Measurements from ENCODE around the gene RASD1.

The RASD1 gene

DNA sequence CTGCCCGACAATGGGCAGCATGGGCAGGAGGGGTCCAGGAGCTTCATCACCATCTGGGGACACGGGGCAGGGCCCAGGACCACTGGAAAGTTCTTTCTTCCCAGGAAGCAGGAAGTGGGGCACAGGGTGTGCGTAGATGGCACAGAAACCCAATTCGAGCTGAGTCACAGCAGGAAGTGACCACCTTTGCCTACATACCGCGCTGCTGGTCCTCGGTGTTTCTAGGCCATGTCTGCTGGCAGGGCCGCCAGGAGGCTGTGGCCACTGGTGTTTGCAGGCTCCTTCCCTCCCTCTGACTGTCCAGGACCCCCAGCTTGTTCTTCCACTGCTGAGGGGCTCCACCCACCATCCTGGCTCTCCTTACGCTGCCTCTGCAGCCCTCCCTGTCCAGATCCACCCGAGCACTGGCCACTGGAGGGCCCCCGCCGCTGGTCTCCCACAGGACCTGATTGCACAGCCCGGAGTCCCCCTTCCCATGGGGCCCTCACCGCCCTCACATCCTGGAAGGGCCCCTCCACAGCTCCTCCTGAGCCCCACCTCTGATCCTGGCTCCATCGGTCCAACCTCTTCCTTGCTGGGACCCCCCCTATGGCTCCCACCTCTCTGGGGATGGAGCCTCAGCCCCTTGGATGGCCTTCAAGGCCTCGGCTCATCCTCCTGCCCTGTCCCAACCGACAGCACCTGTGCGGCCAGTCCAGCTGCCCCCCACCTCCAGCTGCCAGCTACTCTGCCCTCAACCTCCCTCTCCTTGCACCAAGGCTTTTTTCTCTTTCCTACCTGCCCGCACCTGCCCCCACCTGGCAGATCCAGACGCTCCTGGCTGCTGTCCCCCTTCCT lies 14.5 kb upstream of the RASD1 start:
- peak; percentile 32 for DNase-seq (ENCODE audit: low read depth)

DNA sequence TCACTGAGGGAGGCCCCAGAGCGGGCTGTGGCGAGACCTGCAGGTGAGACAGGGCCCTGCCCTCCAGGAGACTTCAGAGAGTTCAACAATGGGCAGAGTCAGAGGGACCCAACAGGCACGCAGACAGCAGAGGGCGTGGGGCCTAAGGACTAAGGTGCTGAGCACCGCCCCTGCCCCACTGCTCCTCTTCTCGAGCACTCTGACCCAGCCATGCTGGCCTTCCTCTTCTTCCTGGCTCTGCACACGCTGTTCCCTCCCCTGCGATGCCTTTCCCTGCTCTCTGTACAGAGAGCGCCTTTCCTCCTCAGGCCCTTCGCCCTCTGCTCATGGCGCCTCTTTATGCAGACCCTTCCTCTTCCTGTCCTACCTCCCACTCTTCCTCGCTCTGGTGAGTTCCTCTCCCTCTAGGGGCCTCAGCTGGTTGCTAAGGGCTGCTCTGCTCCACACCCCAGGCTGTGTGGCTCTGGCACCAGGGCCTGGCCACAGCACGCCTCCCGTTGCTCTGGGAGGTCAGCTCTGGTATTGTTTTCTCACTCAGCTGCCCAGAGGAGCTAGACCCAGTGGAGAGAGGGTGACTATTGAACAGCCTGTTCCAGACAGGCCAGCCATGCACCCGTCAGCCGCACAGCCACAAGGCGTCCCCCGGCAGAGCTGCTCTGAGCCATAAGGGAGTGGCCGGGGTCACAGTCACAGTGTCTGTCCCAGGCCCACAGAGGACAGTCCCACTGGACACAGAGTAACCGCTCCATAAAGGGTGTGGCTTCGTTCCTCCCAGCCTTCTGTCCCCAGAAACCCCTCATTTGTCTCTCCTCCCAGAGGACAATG lies 13.6 kb upstream of the RASD1 start:
- no peak for DNase-seq (ENCODE audit: low read depth)

DNA sequence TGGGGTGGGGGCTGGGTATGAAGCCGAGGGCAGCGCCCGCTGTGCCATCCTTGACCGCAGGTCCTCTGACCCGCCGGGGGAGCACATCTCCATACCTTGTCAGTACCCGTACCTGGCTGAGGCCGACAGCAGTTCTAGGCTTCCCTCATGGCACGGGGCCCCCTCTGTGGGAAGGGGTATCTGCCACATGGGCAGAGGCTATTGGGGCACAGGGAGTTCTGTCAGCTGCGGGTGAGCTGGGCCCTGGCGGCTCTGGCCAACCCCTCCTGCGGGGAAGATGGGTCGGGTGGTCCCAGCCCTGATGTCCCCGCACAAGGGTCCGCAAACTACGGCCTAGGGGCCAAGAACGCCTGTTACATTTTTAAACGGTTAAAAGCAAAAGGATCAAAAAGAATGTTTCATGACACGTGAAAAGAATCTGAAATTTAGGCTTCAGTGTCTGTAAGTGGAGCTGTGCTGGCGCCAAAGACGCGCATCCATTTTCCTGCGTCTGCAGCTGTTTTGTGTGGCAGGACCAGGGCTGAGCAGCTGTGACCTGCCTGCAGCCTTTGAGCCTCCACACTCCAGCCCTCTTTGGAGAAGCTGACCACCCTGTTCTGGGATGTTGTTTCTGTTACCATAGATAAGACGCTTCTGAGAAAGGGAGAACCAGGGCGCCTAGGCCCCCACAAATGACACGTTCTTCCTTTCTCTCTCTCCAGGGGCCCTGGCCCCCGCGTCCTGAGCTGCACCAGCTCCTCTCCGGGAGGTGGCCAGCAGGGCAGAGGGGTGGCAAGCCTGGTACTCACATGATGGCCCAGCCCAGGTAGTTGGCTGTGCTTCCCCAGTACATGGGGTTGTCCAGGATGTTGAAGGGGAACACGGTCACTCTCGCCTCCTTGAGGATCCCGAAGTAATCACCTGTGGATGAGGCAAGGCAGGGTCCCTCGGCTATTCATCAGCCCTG lies 12.7 kb upstream of the RASD1 start:
- no peak for DNase-seq (ENCODE audit: low read depth)

DNA sequence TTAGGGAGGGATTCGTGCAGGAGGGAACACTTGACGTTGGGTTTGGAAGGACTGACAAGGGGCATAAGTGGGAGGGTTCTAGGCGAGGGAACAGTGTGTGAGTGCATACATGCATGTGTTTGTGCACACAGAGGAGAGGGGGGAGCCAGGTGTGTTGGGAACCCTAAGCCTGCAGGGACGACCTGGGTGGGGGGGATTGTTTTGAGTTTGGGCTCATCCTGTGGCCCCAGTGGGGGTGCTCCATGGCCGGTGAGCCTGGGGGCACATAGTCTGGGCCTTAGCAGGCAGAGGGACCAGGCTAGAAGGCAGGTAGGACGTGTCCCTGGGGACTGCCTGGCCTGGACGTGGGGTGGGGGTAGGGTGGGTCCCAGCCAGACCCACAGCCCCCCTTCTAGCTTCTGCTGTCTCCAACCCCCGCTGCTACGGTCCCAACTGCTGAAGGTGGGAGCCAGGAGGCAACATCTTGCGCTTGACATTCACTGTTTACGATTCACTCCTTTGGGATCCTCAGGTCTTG lies 11.9 kb upstream of the RASD1 start:
- no peak for DNase-seq (ENCODE audit: low read depth)

DNA sequence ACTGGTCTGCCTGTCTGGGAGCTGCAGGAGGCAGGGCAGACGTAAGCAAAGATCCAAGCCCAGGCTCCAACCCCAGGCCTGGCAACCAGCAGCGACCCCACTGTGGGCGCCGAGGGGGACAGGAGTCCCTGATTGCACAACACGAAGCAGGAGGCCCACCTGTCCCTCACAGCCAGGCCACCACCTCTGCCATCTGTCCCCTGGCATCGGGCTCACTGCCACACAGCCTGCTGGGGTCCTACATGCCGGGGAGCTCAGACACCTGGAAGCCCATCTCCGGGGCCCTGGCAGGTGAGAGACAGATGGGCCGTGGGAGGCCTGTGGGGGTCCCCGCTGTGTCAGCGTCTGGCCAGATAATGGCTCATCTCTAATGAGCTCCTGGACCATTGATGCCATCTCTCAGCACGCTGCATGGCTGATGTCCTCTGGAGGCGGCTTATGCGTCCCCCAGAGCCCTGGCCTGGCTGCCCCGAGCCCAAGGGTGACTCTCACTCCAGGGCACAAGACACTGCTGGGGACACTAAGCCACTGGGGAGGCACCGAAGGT lies 11.3 kb upstream of the RASD1 start:
- DNase-seq (ENCODE audit: low read depth): no peak

DNA sequence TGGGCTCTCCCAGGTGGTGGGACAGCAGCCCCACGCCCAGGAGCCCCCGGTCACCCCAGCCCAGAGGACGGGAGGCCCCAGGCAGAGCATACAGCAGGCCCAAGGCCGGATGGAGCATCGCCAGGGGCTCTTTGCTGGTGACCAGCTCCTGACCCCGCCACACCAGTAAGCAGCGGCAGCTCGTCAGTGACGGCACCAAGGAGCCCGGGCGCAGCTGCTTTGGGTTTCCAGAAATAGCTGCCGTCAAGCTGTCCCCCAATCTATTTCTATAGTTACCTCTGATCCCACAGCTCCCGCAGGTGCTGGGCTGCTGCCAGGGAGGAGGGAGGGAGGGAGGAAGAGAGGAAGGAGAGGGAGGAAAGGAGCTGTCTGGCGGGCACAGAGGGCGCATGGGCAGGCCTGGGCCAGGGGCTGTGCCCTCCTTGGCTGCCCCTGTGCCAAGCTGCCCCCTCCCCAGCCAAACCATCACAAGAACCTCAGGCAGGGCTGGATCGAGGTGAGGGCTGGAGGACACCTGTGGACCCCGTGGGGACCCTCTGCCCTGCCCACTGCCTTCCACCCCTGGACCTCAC lies 10.8 kb upstream of the RASD1 start:
- no peak for DNase-seq (ENCODE audit: low read depth)

DNA sequence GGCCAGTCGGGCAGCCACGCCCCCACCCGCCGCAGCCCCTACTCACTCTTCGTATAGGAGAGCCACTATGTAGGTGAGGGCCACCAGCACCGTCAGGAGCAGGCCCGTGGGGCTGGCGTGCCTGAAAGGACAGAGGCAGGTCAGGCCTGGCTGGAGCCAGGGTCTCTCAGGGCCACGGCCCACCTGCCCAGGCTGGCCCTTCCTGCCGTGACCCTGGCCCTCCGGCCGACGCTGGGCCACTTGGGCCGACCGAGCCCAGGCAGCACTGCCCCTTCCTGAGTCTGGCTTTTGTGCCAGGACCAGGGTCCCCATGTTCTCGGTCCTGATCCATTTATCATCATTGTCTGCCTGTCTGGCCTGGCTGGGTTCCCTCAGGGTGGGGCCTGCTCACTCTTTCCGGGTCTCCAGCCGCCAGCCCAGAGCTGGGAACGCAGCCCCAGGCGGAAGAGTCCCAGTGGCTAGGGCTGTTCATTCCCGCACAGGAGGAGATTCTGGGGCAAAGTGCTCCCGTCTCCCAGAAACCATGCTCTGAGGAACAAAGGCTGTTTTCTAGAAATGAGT lies 10.1 kb upstream of the RASD1 start:
- no peak for DNase-seq (ENCODE audit: low read depth)

DNA sequence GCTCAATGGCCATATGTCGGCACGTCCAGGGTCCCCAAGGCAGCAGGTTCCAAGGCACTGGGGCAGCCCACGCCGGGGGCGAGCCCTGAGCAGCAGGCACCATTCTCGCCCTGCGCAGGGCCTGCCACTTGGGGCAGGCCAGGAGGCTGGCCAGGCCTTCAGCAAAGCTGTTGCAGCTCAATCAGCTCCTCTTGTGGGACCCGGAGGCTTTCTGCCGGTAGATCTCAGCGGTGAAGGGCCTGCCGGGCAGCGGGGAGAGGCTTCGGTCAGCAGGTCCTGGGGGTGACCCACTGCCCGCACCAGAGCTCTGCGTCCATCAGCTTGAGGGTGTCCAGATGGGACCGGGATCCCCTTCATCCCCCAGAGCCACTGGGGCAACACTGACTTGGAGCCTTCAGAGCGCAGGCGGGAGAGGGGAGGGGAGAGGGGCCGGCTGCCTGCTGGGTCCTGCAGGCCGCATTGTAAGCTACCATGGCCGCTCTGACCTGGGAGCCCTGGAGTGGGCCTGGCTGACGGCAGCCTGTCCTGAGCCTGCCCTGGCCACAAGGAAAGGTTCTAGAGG lies 9.5 kb upstream of the RASD1 start:
- no peak for DNase-seq (ENCODE audit: low read depth)

DNA sequence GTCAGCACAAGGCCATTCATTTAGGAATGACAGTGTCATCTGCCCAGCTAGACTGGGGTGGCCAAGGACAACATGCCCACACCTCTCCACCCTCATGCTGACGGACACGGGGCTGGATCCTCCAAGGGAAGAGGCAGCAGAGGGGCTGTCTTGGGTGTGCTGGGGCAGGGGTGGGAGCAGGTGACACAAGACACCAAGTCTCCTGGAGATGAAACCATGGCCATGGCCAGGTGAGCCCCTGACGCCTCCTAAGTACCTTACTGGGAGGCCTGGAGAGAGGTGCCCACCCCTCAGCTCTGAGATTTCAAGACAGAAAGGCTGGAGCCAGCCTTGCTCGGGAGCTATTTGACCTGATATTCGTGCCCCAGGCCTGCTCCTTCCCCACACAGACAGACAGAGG lies 9.0 kb upstream of the RASD1 start:
- DNase-seq (ENCODE audit: low read depth): no peak

DNA sequence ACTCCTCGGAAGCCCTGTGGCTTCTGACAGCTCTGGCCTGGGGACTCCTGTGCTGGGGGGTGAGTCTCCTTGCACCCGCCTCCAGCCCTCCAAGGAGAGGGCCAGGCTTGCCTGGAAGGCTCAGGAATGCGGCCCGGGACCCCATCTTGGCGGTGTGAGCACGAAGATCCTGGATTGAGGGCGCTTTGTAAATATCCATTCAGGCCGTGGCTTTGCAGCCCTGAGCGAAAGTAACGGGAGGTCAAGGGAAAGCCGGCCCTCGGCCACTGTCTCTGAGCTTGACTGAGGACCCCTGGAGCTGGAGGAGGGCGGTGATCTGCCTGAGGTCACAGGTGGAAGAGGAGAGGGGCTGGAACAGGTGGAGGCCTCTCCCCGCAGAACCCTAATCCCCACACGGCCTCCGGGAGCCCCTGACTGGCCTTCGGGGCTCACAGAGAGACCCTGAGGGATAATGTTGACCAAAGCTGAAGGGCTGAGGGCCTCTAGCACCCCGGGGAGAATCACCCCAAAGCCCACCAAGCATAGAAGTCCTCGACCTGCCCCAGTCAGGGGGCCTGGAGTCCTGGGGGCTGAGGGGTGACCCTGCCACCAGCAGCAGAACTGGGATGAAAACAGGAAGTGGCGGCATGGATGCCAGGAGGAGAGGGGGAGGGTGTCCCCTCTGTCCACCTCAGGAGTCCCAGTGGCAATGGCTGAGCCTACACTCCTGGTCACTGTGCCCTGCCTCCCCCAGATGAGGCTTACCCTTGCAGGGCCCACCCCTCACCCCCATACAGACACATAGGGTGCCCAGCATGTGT lies 8.3 kb upstream of the RASD1 start:
- DNase-seq (ENCODE audit: low read depth): no peak

DNA sequence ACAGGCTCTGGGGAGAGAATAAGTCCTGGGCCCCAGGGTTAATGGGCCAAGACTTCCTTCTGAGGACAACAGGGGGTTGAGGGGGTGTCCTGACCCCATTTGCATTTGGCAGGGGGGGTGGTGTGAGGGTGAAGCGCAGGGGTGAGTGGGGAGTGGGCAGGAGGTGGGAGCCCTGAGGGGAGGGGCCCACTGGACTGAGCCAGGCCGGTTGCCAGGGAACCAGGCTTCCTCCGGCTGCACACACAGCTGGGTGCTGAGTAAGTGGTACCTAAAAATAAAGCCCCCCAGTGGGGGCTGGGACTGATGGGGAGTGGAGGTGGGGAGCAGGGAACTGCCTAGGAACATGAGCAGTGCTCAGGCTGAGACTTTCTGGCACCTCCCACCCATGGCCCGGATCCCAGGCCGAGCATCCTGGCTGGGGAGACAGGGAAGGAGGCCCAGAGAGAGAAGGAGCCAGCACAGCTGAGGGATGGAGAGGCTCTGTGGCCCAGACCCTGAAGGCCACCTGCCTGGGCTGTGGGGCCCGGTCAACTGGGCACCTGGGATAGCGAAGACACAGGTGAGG lies 7.5 kb upstream of the RASD1 start:
- DNase-seq (ENCODE audit: low read depth): no peak

DNA sequence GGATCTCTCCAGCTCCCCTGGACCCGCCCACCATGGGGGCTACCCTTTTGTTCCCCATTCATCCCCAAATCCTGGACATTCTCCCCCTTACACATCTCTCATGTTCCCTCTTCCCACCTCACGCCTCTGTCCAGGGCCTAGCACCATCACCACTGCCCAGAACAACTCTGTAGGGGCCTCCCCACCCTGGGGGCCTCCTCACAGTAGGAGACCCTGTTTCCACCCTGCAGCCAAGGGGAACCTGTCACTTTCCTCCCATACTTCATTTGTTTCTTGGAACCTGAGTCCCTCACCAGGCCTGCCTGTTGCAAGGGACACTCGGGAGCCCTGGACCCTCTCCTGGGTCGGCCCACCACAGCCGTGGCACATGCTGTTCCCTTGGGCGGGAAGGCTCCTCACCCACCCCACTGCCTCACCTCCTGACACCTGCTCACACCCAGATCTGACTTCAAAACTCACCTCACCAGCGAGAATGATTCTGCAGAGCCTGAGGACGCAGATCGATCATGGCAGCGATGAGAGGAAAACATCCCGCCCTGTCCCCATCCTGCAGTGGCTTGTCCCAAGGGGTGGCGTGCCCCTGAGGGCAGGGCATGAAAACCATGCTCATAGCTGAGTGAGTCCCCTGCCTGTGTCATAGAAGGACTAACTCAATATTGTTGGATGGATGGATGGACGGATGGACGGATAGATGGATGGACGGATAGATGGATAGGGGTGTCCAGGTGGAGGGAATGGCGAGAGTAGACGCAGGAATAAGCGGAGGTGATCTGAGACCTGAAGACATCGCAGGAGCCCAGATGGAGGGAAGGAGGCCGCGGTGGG lies 6.8 kb upstream of the RASD1 start:
- DNase-seq (ENCODE audit: low read depth): no peak

DNA sequence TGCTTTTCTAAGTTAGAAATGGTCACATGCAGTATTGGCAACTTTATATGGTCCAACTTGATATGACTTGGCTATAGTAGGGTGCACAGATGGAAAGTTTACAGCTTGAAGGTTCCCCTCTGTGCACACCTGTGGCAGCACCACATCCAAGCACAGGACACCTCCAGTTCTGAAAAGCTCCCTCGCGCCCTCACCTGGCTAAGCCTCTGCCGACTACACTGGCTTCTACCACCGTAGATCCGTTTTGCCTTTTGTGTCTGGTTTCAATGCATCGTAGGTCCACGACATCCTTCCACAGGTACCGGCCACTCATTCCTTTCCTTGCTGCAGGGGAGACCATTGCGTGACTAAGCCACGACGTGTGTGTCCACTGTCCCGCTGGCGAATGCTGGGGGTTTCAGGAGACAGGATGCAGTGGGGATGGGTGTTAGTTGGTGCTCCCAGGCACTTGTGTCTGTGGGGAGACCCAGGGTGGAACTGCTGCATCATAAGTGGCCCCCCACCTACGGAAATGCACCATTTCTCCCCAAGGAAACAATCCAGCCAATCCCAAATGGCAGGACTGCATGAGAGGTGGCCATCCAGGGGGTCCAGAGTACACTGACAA lies 4.9 kb upstream of the RASD1 start:
- no peak for DNase-seq (ENCODE audit: low read depth)

DNA sequence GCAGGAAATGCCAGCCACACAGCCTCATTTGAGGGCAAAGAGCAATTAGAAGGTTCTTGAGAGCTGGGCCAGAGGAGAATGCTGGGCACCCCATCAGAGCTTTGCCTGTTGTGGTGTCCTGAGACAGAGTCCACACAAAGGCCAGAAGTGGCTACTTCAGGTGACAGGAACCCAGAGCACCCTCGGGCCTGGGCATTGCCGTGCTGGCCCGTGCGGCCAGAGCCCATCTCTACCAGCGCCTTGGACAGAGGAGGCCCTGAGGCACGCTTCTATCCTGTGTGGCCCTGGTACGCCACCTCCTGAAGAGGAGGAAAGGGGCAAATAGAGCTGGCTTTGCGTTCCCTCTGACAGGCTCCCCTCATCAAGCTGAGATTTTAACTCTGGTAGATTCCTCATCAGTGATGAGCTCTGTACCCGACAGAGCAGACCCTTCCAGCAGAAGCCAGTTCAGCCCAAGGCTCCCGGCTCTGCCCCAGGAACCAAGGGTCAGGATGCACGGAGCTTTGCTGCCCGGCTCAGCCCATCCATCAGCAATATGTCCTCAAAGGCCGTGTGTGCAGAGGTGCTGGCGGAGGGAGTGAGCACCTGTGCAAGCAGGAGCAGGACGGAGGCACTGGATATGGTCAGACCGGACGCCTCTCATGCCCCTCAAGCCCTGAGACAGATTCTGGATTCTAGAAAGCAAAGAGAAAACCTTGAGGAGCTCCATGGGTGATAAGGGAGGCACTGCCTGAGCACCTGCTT lies 3.4 kb upstream of the RASD1 start:
- DNase-seq (ENCODE audit: low read depth): no peak

DNA sequence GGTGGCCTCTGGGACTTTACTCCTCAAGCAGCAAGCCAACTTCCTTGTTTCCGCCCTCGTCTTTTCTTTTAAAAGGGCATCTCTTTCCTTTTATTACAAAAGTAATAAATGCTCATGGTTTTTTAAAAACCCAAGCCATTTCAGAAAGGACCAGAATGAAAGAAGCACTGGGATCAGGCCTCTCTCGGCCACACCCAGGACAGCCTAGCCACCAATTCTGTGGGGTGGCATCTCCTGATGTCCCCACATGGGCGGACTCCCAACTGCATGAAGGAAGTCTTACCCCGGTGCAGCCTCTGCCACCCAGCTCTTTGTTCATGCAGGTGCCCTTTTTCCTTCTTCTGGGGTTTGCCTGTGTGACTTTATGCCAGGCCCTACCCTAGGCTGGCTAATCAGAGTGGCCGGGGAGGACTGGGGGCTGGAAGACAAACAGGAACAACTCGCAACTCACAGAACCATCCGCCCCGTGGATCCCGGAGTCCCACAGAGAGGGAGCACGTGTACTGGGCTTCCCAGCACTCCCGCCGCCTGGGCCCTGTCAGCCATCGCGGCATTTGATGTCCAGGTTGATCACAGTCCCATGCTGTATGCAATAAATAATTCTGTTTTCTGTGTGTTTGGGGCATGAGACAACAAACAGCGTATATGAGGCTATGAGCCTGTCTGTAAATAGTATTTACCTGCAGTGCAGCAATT lies 2.6 kb upstream of the RASD1 start:
- no peak for DNase-seq (ENCODE audit: low read depth)

DNA sequence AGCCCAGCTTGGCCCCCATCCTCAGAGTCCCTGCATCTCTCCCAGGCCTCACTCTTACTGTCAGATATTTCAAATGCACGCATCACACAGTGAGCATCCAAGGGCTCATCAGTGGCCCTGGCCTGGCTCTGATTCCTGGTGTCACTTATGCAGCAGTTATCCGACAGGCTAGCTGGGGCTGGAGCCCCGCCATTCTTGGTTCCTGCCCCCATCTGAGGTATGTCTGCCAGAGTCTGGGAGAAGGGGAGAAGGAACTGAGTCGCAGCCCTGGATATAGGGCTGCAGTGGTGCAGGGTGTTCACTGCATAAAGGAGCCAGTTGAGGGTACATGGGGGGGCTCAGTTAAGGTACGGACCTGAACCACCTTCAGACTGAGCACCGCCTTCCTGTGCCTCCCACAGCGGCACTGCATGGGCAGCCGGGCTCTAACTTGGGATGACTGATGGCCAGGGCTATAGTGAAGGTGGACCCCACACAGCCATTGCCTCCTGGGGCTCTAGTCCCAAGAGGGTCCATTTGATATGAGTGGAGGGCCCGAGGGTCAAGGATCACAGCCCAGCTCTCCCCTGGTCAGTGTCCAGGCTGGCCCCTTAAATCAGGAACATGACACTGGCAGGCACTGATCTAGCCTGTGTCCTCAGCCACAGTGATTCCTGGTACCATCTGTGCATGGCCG lies 1.8 kb upstream of the RASD1 start:
- DNase-seq (ENCODE audit: low read depth): no peak
